ENCODE data around the gene LRRC36. TPM values are rescaled to one million over a fixed set of nuclear protein-coding genes. Genes with fewer than 3 reads are reported as not detected.

The LRRC36 gene
- total RNA-seq, 1 donor from 2014 or later = not detected

DNA sequence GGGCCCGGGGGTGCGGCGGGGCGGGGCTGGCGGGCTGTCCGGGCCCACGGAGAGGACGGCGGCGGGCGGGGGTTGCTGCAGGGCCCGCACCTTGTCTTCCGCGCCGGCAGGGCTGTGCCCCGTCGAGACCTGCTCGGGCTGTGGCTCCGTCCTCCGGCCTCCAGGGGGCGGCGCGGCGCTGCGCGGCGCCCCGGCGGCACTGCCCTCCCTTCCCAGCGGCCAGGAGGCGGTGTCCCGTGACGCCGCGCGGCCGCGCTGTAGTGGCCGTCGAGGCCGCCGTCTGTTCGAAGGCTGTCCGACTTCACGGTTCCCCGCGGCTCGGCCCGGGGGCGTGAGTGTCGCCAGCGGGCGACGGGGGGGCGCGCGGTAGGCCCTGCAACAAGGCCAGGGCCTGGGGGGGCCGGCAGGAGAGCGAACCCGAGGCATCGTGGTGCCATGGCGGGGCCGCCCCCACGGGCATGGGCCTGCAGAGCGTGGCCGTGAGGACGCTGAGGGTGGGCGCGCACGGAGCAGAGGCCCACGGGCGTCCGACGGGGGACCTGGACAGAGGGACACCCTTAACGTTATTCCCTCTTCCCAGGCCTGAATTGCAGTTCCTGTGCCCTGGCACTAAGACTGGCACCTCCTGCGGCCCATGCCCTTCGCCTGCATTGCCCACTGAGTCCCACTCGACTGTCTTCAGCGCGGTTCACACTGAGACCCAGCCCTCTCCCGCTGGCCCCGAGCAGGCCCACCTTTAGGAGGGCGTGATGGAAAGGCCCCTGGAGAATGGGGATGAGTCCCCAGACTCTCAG is 47.1 kb upstream of the LRRC36 start, which contains the start of gene PLEKHG4:
PLEKHG4 (plus strand) TSS at position 237 of the 794 bp plus-strand sequence; CDS start at position 750, 513 bp downstream.
- H3K4me3 ChIP-seq (ENCODE audit: low read depth, low read length) = peak within 1 kb of the TSS; percentile 65
- H3K36me3 ChIP-seq (ENCODE audit: control insufficient read depth, insufficient read depth, low read length) = peaks cover 2% of the 10 kb centered on the region
- TF ChIP-seq, protein P1, sequence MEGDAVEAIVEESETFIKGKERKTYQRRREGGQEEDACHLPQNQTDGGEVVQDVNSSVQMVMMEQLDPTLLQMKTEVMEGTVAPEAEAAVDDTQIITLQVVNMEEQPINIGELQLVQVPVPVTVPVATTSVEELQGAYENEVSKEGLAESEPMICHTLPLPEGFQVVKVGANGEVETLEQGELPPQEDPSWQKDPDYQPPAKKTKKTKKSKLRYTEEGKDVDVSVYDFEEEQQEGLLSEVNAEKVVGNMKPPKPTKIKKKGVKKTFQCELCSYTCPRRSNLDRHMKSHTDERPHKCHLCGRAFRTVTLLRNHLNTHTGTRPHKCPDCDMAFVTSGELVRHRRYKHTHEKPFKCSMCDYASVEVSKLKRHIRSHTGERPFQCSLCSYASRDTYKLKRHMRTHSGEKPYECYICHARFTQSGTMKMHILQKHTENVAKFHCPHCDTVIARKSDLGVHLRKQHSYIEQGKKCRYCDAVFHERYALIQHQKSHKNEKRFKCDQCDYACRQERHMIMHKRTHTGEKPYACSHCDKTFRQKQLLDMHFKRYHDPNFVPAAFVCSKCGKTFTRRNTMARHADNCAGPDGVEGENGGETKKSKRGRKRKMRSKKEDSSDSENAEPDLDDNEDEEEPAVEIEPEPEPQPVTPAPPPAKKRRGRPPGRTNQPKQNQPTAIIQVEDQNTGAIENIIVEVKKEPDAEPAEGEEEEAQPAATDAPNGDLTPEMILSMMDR (IDR thresholded peaks at IDR 0.05; ENCODE audit: insufficient read depth, low read length, severe bottlenecking) = peak; percentile 78
- no peaks in the 10 kb centered on the region for H3K27me3 ChIP-seq (ENCODE audit: control insufficient read depth, insufficient read depth, low read length)
- DNase-seq (ENCODE audit: low read depth) (peak; percentile 46), FAIRE-seq (no peak)

DNA sequence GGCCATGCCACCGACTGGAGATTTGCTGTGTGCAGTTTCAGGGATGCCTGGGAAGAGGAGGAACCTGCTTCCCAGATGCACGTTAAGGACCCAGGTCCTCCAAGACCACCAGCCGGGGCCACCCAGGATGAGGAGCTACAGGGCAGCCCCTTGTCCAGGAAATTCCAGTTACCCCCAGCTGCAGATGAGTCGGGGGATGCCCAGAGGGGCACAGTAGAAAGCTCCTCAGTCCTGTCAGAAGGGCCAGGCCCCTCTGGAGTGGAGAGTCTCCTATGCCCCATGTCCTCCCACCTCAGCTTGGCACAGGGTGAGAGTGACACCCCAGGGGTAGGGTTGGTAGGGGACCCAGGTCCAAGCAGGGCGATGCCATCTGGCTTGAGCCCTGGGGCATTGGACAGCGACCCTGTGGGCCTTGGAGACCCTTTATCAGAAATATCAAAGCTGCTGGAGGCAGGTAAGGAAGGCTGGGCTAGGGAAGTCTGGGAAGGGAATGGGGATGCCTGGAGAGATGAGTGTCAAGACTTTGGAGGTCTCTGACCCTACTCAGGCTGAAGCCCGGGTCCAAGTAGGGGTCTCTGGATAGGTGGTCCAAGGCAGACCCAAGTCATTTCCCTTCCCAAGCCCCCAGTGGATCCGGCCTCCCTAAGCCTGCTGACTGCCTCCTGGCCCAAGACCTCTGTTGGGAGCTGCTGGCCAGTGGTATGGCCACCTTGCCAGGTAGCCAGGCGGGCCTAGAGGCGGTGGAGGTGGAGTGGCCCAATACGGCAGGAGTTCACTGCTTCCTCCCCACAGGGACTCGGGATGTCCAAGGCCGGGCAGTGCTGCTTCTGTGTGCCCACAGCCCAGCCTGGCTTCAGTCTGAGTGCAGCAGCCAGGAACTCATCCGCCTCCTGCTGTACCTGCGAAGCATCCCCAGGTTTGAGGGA is 46.3 kb upstream of the LRRC36 start:
- DNase-seq (ENCODE audit: low read depth) (no peak), FAIRE-seq (no peak)
- H3K27me3 ChIP-seq (ENCODE audit: control insufficient read depth, insufficient read depth, low read length) = no peaks in the 10 kb centered on the region
- TF ChIP-seq, protein P1 (IDR thresholded peaks at IDR 0.05; ENCODE audit: insufficient read depth, low read length, severe bottlenecking) = no peak
- peaks cover 2% of the 10 kb centered on the region for H3K36me3 ChIP-seq (ENCODE audit: control insufficient read depth, insufficient read depth, low read length)
- no peak overlapping the region for H3K4me3 ChIP-seq (ENCODE audit: low read depth, low read length)

DNA sequence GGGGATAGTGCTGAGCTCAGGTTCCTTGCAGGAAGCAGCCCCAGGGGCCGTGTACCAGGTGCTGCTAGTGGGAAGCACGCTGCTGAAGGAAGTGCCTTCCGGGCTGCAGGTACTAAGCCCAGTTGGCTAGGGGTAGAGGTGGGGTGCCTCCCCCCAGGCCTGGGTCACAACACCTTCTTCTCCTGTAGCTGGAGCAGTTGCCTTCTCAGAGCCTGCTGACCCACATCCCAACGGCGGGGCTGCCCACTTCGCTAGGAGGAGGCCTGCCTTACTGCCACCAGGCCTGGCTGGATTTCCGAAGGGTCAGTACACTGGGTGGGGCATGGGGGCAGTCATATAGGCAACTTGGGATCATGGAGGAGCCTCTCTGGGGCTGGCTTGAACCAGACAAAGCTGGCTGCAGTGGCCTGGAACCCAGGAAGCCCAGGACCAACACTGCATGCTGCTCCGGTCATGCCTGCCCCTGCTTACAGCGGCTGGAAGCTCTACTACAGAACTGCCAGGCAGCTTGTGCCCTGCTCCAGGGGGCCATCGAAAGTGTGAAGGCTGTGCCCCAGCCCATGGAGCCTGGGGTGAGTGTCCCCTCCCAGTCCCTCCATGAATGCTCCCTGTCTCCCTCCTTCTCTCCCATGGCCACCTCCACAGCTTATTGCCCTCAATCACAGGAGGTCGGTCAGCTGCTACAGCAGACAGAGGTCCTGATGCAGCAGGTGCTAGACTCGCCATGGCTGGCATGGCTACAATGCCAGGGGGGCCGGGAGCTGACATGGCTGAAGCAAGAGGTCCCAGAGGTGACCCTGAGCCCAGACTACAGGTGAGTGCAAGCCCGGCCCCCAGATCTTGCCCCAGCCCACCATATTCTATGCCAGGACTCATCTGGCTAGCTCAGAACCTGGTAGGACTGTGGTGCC is 44.8 kb upstream of the LRRC36 start:
- Histone ChIP-seq H3K4me3 (ENCODE audit: low read depth, low read length) (no peak overlapping the region), H3K27me3 (ENCODE audit: control insufficient read depth, insufficient read depth, low read length) (no peaks in the 10 kb centered on the region), H3K36me3 (ENCODE audit: control insufficient read depth, insufficient read depth, low read length) (no peaks in the 10 kb centered on the region)
- TF ChIP-seq, protein P1 (IDR thresholded peaks at IDR 0.05; ENCODE audit: insufficient read depth, low read length, severe bottlenecking) = no peak
- FAIRE-seq = peak; percentile 13
- no peak for DNase-seq (ENCODE audit: low read depth)

DNA sequence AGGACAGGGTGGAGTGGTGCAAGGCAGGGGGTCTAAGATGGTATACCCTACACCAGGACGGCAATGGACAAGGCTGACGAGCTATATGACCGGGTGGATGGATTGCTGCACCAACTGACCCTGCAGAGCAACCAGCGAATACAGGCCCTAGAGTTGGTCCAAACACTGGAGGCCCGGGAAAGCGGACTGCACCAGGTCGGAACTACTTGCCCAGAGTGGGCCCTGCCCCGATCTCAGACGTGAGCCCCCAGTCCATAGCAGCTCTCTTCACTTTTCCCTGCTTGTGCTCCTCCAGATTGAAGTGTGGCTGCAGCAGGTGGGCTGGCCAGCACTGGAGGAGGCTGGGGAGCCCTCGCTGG is 44.2 kb upstream of the LRRC36 start:
- TF ChIP-seq, protein P1 (IDR thresholded peaks at IDR 0.05; ENCODE audit: insufficient read depth, low read length, severe bottlenecking) = no peak
- FAIRE-seq (no peak), DNase-seq (ENCODE audit: low read depth) (no peak)
- no peaks in the 10 kb centered on the region for H3K36me3 ChIP-seq (ENCODE audit: control insufficient read depth, insufficient read depth, low read length)
- no peak overlapping the region for H3K4me3 ChIP-seq (ENCODE audit: low read depth, low read length)
- no peaks in the 10 kb centered on the region for H3K27me3 ChIP-seq (ENCODE audit: control insufficient read depth, insufficient read depth, low read length)

DNA sequence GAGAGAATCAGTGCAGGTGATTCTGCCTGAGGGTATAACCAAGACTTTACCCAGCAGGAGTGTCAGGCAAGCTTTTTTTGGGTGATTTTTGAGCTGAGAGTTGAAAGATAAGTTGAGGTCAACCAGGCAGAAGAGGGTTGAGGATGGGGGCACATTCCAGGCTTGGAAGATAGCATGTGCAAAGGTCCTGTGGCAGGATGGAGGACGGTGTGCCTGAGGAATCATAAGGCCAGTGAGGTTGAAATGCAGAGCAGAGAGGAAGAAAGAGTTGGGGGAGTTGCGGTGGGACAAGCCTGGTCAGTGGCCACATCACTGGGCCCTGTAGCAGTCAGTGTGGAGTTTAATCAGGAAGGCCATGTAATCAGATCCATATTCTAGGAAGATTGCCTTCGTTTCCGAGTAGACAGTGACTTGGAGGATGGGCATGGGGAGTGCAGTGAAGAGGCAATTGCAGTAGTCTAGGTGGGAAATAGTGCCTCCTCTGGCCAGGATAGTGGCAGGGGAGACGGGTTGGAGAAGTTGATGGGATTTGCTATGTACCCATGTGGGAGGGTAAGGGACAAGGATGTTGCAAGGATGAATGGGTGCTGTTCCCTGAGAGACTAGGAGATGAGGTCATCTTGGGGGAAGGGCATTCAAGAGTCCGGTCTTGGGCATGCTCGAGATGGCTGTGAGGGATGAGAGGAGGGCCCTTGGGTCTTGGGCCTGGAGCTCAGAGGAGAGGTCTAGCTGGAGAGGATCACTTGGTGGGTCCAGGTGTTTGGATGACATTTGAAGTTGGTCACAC is 43.4 kb upstream of the LRRC36 start:
- FAIRE-seq = peak; percentile 85
- no peaks in the 10 kb centered on the region for H3K36me3 ChIP-seq (ENCODE audit: control insufficient read depth, insufficient read depth, low read length)
- no peaks in the 10 kb centered on the region for H3K27me3 ChIP-seq (ENCODE audit: control insufficient read depth, insufficient read depth, low read length)
- DNase-seq (ENCODE audit: low read depth) = peak; percentile 57
- no peak overlapping the region for H3K4me3 ChIP-seq (ENCODE audit: low read depth, low read length)
- TF ChIP-seq, protein P1 (IDR thresholded peaks at IDR 0.05; ENCODE audit: insufficient read depth, low read length, severe bottlenecking) = no peak
